AG04449 (cell line): ENCODE results near the gene HBA1.

Experiments
- CTCF ChIA-PET: fragments of 350-600 bp; formaldehyde crosslinking; extraction: SDS; loops from one replicate; lab custom pipeline; 2021; ENCODE audit warnings: antibody characterized with exemption; lab: Yijun Ruan, JAX
- POLR2A ChIA-PET: fragments of 400-600, 350-600 bp; formaldehyde crosslinking; extraction: SDS; loops from one replicate; lab custom pipeline; 2020; ENCODE audit warnings: antibody characterized with exemption, inconsistent platforms; lab: Yijun Ruan, JAX
- DNase-seq: peaks from one replicate; pipeline ENCODE4 v3.0.0-alpha.2; 2010; ENCODE audit warnings: low read depth, low spot score
- H3K4me3 ChIP-seq: 2 replicates; pipeline ENCODE4 v1.5.1; 2011; ENCODE audit warnings: low read depth, mild to moderate bottlenecking, control low read depth, low read length
- TF ChIP-seq, protein P1 (sequence below): IDR thresholded peaks from one replicate; pipeline ENCODE4 v1.5.1; 2011; ENCODE audit warnings: mild to moderate bottlenecking, moderate library complexity, low read length, control low read depth, inconsistent platforms; ENCODE audit not compliant: insufficient read depth; ENCODE audit errors: missing control alignments

HBA1 gene

DNA sequence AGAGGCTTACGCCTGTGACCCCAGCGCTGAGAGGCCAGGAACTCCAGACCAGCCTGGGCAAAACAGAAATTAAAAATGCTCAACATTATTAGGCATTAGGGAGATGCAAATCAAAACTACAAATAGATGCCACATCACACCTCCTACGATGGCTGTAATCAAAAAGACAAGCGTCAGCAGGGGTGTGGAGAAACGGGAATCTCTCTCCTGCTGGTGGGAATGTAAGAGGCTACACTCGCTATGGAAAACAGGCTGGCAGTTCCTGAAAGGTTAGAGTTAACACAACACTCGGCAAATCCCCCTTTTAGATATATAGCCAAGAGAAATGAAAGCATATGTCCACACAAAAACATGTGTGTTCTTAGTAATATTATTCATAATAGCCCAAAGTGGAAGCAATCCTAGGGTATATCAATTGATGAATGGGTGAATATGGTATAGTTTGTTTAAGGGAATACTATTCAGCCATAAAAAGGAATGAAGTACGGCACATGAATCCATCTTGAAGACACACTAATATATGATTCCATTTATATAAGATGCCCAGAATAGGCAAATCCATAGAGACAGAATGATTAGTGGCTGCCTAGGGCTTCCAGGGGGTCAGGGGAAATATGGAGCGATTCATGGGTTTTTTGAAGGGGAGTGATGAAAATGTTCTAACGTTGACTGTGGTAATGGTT is 36.2 kb upstream of the HBA1 start:
- POLR2A ChIA-PET: no interaction called here
- TF ChIP-seq, protein P1, sequence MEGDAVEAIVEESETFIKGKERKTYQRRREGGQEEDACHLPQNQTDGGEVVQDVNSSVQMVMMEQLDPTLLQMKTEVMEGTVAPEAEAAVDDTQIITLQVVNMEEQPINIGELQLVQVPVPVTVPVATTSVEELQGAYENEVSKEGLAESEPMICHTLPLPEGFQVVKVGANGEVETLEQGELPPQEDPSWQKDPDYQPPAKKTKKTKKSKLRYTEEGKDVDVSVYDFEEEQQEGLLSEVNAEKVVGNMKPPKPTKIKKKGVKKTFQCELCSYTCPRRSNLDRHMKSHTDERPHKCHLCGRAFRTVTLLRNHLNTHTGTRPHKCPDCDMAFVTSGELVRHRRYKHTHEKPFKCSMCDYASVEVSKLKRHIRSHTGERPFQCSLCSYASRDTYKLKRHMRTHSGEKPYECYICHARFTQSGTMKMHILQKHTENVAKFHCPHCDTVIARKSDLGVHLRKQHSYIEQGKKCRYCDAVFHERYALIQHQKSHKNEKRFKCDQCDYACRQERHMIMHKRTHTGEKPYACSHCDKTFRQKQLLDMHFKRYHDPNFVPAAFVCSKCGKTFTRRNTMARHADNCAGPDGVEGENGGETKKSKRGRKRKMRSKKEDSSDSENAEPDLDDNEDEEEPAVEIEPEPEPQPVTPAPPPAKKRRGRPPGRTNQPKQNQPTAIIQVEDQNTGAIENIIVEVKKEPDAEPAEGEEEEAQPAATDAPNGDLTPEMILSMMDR: no peak
- CTCF ChIA-PET: interaction anchor here (0.5 to 3.2 kb wide), 5 partner anchors 22 to 41 kb away, joined by 3 to 10 read pairs (median 3); partner anchors contain the start of gene HBM
- H3K4me3 ChIP-seq: no peak overlapping the region
- DNase-seq: no peak

DNA sequence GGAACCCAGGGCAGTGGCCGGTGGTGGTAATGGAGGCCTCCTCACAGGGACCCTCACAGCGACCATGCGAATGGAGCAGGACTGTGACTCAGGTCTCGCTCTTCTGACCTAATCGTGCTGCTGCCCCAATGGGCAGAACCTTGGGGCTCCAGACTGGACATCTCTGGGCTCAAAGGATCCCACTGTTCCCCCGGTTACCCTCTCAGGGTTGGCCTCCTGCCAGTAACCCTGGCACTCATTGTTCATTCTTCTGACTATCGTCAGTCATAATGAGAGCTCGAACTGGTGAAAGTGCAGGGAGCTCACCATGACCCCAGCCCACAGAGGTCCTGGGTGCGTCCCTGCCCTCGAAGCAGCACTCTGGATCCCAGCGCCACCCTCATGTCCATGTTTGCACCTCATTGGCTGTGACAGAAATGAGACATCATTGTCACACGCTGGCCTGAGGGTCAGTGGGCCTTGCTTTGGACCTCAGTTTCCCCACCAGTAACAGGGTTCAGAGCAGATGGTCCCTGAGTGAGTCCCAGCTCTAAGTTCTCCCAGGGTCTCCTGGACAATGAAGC is 34.0 kb upstream of the HBA1 start:
- DNase-seq: no peak
- POLR2A ChIA-PET: no interaction called here
- TF ChIP-seq, protein P1: no peak
- no peak overlapping the region for H3K4me3 ChIP-seq
- CTCF ChIA-PET: interaction anchor here (0.6 to 3.2 kb wide), 4 partner anchors 10 to 46 kb away, joined by 3 to 10 read pairs (median 6); no protein-coding TSS in a partner anchor

DNA sequence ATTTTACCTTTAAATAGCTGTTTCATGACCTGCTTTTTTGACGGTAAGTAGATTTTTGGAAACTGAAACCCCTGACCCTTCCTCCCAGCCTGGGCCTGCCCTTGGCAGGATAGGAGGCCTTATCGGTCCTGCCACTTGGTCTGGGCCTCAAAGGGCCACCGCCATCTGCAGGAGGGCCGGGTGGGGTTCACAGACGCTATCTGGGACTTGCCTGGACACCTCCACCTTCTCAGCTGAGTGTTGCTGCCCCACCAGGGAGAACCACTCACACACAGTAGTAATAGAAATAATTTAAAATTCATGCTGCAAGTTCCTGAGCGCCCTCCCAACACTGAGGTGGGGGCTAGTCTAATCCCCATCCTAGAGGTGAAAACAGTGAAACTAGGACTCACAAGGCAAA is 33.4 kb upstream of the HBA1 start:
- ChIA-PET POLR2A (no interaction called here), CTCF (interaction anchor here (0.6 to 3.2 kb wide), 7 partner anchors 11 to 46 kb away, joined by 3 to 10 read pairs (median 4); partner anchors contain the start of gene HBQ1)
- H3K4me3 ChIP-seq: no peak overlapping the region

DNA sequence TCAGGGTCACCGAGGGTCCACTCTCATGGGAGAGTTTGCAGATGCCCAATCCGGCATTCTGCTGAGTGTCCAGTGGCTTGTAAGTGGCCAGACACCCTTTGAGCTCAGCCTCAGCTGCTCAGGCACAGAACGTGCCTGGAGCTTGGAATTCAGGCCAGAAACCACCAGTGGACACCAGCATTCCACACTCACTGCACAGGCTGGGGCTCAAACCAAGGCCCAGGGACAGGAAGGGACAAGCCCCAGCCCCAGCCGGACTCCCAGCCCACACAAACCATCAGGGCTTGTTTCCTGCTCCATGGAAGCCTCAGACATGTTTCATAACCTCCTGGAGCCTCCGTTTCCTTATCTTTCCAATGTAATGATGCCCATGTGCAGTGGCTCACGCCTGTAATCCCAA is 33.0 kb upstream of the HBA1 start:
- no peak overlapping the region for H3K4me3 ChIP-seq
- ChIA-PET CTCF (interaction anchor here (0.7 to 3.2 kb wide), 5 partner anchors 26 to 47 kb away, joined by 3 to 10 read pairs (median 5); partner anchors contain the start of gene HBQ1), POLR2A (no interaction called here)
- DNase-seq: no peak
- TF ChIP-seq, protein P1: no peak

More for the DNA sequence above, 33.4 kb upstream of the HBA1 start:
- TF ChIP-seq, protein P1: no peak
- DNase-seq: no peak

DNA sequence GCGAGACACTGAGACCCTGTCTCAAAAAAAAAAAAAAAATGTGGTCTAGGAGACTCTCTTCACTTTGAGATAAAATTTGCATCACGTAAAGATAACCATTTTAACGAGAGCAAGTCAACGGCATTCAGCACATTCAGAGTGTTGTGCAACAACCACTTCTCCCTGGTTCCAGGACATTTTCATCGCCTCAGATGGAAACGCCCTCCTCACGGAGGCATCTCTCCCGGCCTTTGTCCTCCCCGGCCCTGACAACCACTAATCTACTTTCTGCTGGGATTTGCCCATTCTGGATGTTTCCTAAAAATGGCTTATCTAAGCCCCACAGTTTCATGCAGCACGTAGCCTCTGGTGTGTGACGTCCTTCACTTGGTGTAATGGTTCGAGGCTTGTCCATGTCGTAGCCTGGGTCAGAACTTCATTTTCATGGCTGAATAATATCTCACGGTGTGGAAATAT is 31.7 kb upstream of the HBA1 start:
- ChIA-PET CTCF (no interaction called here), POLR2A (interaction anchor here (0.6 kb wide), 1 partner anchor 40 kb away, joined by 3 read pairs; no protein-coding TSS in a partner anchor)
- TF ChIP-seq, protein P1: no peak
- H3K4me3 ChIP-seq: no peak overlapping the region
- no peak for DNase-seq

DNA sequence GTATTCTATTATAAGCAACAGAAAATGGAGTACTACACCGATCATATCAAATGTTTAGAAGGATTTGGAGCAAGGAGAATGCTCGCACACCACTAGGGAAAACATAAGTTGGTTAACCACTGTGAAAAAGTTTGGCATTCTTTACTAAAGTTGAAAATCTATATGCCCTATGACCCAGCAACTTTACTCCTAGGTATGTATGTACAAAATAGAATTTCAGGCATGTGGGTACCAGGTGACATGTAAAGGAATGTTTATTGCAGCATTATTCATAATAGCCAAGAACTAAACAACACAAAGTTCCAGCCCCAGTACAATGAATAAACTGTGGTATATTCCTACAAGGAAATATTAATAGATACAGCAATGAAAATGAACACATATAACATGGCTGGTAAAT is 29.8 kb upstream of the HBA1 start:
- TF ChIP-seq, protein P1: no peak
- no peak overlapping the region for H3K4me3 ChIP-seq
- ChIA-PET CTCF (no interaction called here), POLR2A (no interaction called here)
- no peak for DNase-seq
